Dedifferentiated amniotic fluid mesenchymal stem cell (primary cell): ENCODE results near the gene HDAC4.
A peak's percentile ranks its signal among the peaks of the same experiment; 100 is the strongest.

ENCODE experiments used
- DNase-seq: peaks from one replicate; pipeline ENCODE4 v3.0.0-alpha.2; 2016; ENCODE audit errors: extremely low spot score

HDAC4 gene

GRCh38 chr2:239107936-239108335 lies 292.9 kb downstream of the HDAC4 start:
- no peak for DNase-seq

GRCh38 chr2:239106966-239107365 lies 293.9 kb downstream of the HDAC4 start:
- DNase-seq, result no peak

- peak; percentile 61 for DNase-seq
Observed at GRCh38 chr2:239106314-239106908, 294.4 kb downstream of the HDAC4 start.

GRCh38 chr2:239105234-239105633 lies 295.6 kb downstream of the HDAC4 start:
- DNase-seq, result no peak

GRCh38 chr2:239104800-239105199 lies 296.0 kb downstream of the HDAC4 start:
- DNase-seq, result no peak

GRCh38 chr2:239103125-239104098 lies 297.4 kb downstream of the HDAC4 start:
- DNase-seq, result no peak

- no peak for DNase-seq
Observed at GRCh38 chr2:239102266-239102665, 298.6 kb downstream of the HDAC4 start.

- DNase-seq, result no peak
Observed at GRCh38 chr2:239101807-239102206, 299.0 kb downstream of the HDAC4 start.

- DNase-seq, result no peak
Observed at GRCh38 chr2:239101071-239101470, 299.7 kb downstream of the HDAC4 start.

GRCh38 chr2:239099474-239099873 lies 301.3 kb downstream of the HDAC4 start:
- DNase-seq, result no peak

GRCh38 chr2:239098288-239098970 lies 302.4 kb downstream of the HDAC4 start:
- DNase-seq, result no peak

- DNase-seq, result no peak
Observed at GRCh38 chr2:239097428-239097696, 303.5 kb downstream of the HDAC4 start.

- DNase-seq, result no peak
Observed at GRCh38 chr2:239096676-239097427, 304.0 kb downstream of the HDAC4 start.

GRCh38 chr2:239095460-239096081 lies 305.2 kb downstream of the HDAC4 start:
- DNase-seq, result no peak

GRCh38 chr2:239094867-239095266 lies 306.0 kb downstream of the HDAC4 start:
- no peak for DNase-seq

- no peak for DNase-seq
Observed at GRCh38 chr2:239093952-239094351, 306.9 kb downstream of the HDAC4 start.

- no peak for DNase-seq
Observed at GRCh38 chr2:239093542-239093941, 307.3 kb downstream of the HDAC4 start.

GRCh38 chr2:239092571-239093294 lies 308.1 kb downstream of the HDAC4 start:
- no peak for DNase-seq

GRCh38 chr2:239089884-239090283 lies 310.9 kb downstream of the HDAC4 start:
- no peak for DNase-seq

- no peak for DNase-seq
Observed at GRCh38 chr2:239087046-239087710, 313.6 kb downstream of the HDAC4 start.
